AG04449 (cell line): Measurements from ENCODE around the gene MKLN1.

ENCODE experiments used
- CTCF ChIA-PET: fragments of 350-600 bp; formaldehyde crosslinking; extraction: SDS; loops from one replicate; lab custom pipeline; 2021; ENCODE audit warnings: antibody characterized with exemption; lab: Yijun Ruan, JAX
- POLR2A ChIA-PET: fragments of 400-600, 350-600 bp; formaldehyde crosslinking; extraction: SDS; loops from one replicate; lab custom pipeline; 2020; ENCODE audit warnings: antibody characterized with exemption, inconsistent platforms; lab: Yijun Ruan, JAX
- DNase-seq: peaks from one replicate; pipeline ENCODE4 v3.0.0-alpha.2; 2010; ENCODE audit warnings: low read depth, low spot score
- H3K4me3 ChIP-seq: 2 replicates; pipeline ENCODE4 v1.5.1; 2011; ENCODE audit warnings: low read depth, mild to moderate bottlenecking, control low read depth, low read length
- TF ChIP-seq, protein P1 (sequence below): IDR thresholded peaks from one replicate; pipeline ENCODE4 v1.5.1; 2011; ENCODE audit warnings: mild to moderate bottlenecking, moderate library complexity, low read length, control low read depth, inconsistent platforms; ENCODE audit not compliant: insufficient read depth; ENCODE audit errors: missing control alignments

Gene MKLN1

GRCh38 chr7:131336956-131337355 lies 9.3 kb downstream of the MKLN1 start:
- no peak overlapping the region for H3K4me3 ChIP-seq
- no peak for DNase-seq
- POLR2A ChIA-PET: no interaction called here
- TF ChIP-seq, protein P1, sequence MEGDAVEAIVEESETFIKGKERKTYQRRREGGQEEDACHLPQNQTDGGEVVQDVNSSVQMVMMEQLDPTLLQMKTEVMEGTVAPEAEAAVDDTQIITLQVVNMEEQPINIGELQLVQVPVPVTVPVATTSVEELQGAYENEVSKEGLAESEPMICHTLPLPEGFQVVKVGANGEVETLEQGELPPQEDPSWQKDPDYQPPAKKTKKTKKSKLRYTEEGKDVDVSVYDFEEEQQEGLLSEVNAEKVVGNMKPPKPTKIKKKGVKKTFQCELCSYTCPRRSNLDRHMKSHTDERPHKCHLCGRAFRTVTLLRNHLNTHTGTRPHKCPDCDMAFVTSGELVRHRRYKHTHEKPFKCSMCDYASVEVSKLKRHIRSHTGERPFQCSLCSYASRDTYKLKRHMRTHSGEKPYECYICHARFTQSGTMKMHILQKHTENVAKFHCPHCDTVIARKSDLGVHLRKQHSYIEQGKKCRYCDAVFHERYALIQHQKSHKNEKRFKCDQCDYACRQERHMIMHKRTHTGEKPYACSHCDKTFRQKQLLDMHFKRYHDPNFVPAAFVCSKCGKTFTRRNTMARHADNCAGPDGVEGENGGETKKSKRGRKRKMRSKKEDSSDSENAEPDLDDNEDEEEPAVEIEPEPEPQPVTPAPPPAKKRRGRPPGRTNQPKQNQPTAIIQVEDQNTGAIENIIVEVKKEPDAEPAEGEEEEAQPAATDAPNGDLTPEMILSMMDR: no peak
- CTCF ChIA-PET: no interaction called here

DNA sequence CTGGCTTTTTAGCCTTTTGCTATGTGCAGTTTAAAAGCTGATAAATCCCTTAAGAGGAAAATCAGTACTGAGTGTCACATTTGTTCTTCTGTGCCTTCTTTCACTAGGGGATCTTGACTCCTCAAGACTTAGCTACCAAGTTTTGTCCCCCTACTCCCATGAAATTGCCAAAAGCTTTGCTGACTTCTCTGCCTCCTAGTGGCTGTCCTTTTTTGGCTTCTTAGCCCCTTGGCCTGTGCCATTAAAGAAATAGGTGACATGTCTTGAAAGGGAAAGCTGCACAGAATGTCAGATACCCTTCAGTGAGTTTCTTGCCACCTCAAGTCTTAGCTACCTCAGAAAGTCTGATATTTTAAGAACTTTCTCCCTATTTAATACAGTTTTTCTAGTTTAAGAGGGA lies 10.5 kb downstream of the MKLN1 start:
- ChIA-PET POLR2A (no interaction called here), CTCF (interaction anchor here (1.7 kb wide), 1 partner anchor 13 kb away, joined by 4 read pairs; no protein-coding TSS in a partner anchor)
- no peak for DNase-seq
- H3K4me3 ChIP-seq: no peak overlapping the region
- TF ChIP-seq, protein P1: no peak

DNA sequence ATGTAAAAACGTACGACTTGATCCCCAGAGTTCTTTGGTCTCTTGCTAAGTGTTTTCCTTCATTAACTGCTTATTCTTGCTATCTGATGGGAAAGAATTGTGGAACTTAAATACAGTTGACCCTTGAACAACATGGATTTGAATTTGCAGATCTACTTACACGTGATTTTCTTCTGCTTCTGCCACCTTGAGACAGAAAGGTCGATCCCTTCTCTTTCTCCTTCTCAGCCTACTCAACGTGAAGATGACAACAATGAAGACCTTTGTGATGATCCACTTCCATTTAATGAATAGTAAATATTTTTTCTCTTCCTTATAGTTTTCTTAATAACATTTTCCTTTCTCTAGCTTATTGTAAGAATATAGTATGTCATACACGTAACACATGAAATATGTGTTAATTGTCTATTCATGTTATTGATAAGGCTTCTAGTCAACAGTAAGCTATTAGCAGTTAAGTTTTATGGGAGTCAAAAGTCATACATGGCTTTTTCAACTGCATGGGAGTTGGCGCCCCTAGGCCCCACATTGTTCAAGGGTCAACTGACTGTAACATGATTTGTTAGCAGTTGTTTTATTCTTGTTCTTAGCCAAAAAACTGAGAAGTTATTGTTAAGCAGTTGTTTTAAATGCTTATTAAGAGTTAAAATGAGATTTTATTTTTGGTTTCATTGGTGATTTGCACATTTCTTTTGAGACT lies 11.2 kb downstream of the MKLN1 start:
- POLR2A ChIA-PET: no interaction called here

DNA sequence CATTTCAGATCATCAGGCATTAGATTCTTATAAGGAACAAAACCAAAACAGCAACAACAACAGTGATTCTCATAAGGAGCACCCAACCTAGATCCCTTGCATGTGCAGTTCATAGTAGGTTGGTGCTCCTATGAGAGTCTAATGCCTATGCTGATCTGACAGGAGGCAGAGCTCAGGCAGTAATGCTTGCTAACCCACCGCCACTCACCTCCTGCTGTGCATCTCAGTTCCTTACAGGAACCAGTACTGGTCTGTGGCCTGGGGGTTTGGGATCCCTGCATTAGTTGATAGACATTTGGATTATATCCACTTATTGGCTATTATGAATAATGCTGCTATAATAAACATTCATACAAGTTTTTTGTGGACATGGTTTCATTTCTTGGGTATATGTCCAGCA lies 14.0 kb downstream of the MKLN1 start:
- TF ChIP-seq, protein P1: no peak
- no peak for DNase-seq
- no peak overlapping the region for H3K4me3 ChIP-seq
- ChIA-PET CTCF (interaction anchor here (1.5 kb wide), 1 partner anchor 273 kb away, joined by 6 read pairs; no protein-coding TSS in a partner anchor), POLR2A (no interaction called here)

More for the DNA sequence above, 11.2 kb downstream of the MKLN1 start:
- TF ChIP-seq, protein P1: no peak
- no peak overlapping the region for H3K4me3 ChIP-seq
- CTCF ChIA-PET: interaction anchor here (0.9 to 1.7 kb wide), 2 partner anchors 14 to 18 kb away, joined by 3 to 4 read pairs; no protein-coding TSS in a partner anchor
- no peak for DNase-seq

DNA sequence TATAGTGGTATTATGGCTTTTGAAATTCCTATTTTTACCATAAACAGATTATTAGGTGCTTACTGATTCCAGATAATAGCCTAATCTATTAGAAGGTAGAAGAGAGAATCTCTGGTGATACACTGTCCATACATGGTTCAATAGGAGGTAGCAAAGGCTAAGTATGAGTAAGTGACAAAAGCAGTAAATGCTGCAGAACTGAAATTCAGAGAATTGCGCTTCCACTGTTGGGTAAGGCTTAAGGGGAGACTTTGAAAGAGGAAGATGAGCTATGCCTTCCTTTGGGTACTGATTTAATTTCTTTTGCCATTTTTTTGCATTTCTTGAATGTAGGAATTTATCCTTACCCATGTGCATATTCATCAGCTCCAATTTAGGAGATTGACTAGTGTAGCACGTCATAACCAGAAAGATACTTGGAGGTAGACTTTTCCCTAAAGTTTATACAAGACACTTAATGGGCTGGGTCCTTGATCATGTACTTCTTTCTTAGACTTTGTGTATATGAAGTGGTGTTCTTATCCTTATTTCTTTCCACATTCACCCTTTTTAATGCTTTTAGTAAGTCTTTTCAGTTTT lies 15.3 kb downstream of the MKLN1 start:
- no peak for DNase-seq
- ChIA-PET POLR2A (no interaction called here), CTCF (interaction anchor here (1.5 kb wide), 1 partner anchor 274 kb away, joined by 6 read pairs; no protein-coding TSS in a partner anchor)

More for the DNA sequence above, 15.3 kb downstream of the MKLN1 start:
- TF ChIP-seq, protein P1: no peak
- H3K4me3 ChIP-seq: no peak overlapping the region
